HEK293 (cell line): ENCODE results near the gene AKR7A3.

Experiments used
- CTCF ChIP-seq: fragments of 450-650 bp; formaldehyde crosslinking; IDR thresholded peaks from 2 replicates; pipeline ENCODE4 v1.5.1; 2016; ENCODE audit warnings: missing biosample characterization, missing genetic modification characterization
- ZNF549 ChIP-seq: fragments of 450-650 bp; IDR thresholded peaks from 2 replicates; pipeline ENCODE4 v1.5.1; 2018; ENCODE audit warnings: missing biosample characterization, missing genetic modification characterization, mild to moderate bottlenecking, inconsistent platforms, moderate library complexity
- ZSCAN18 ChIP-seq: fragments of 450-650 bp; formaldehyde crosslinking; IDR thresholded peaks from 2 replicates; pipeline ENCODE4 v1.5.1; 2016; ENCODE audit warnings: missing biosample characterization, missing genetic modification characterization

GRCh38 chr1:19305880-19306279 lies 17.3 kb upstream of the AKR7A3 start:
- TF ChIP-seq CTCF (tag by site-specific recombination) (no peak), ZSCAN18 (tag by site-specific recombination) (no peak), ZNF549 (tag by site-specific recombination) (no peak)
